ENCODE measurements around the gene RGS13. TPM values are rescaled to one million over a fixed set of nuclear protein-coding genes. Genes with fewer than 3 reads are reported as not detected.
"Not testable (repeated sequence)": the region's sequence is repeated elsewhere in the genome, so short reads cannot be mapped to it uniquely, and the experiment has no call there.

RGS13 gene
- total and polyA plus RNA-seq, 5 donors from 2014 or later, result 0.32 TPM; not detected in 4

GRCh38 chr1:192660613-192661012 is 24.7 kb downstream of the RGS13 start:
- H3K4me3 ChIP-seq (ENCODE audit: low read depth, low read length), result no peak overlapping the region
- no peak for ATAC-seq (ENCODE audit: low read depth in 2 of 2)
- no peak overlapping the region for H3K4me3 Mint-ChIP-seq
- no peak overlapping the region for H3K27ac ChIP-seq (ENCODE audit: insufficient read depth, low read length, poor library complexity, severe bottlenecking)
- H3K9me3 ChIP-seq (ENCODE audit: control insufficient read depth in 2 of 2, low read length in 2 of 2), result no peaks in the 10 kb centered on the region
- H3K27me3 ChIP-seq (ENCODE audit: control insufficient read depth, insufficient read depth, low read length), result no peaks in the 10 kb centered on the region
- H3K9me3 Mint-ChIP-seq, result peaks cover 0 to 6% (median 2%) of the 10 kb centered on the region in 7 donors
- H3K36me3 ChIP-seq (ENCODE audit: control insufficient read depth, insufficient read depth, low read length), result no peaks in the 10 kb centered on the region
- no peaks in the 10 kb centered on the region for H3K4me1 Mint-ChIP-seq
- no peaks in the 10 kb centered on the region for H3K4me1 ChIP-seq (ENCODE audit: control insufficient read depth, insufficient read depth, low read length, poor library complexity, severe bottlenecking)
- DNase-seq, result no peak
- H3K27ac Mint-ChIP-seq, result no peak overlapping the region
- no peaks in the 10 kb centered on the region for H3K27me3 Mint-ChIP-seq
- no peaks in the 10 kb centered on the region for H3K36me3 Mint-ChIP-seq

GRCh38 chr1:192668409-192668983 is 32.5 kb downstream of the RGS13 start:
- no peaks in the 10 kb centered on the region for H3K4me1 Mint-ChIP-seq
- H3K27ac ChIP-seq (ENCODE audit: insufficient read depth, low read length, poor library complexity, severe bottlenecking), result no peak overlapping the region
- no peak overlapping the region for H3K4me3 Mint-ChIP-seq
- H3K4me1 ChIP-seq (ENCODE audit: control insufficient read depth, insufficient read depth, low read length, poor library complexity, severe bottlenecking), result no peaks in the 10 kb centered on the region
- no peak overlapping the region for H3K4me3 ChIP-seq (ENCODE audit: low read depth, low read length)
- H3K27me3 ChIP-seq (ENCODE audit: control insufficient read depth, insufficient read depth, low read length), result peaks cover 3% of the 10 kb centered on the region
- H3K36me3 ChIP-seq (ENCODE audit: control insufficient read depth, insufficient read depth, low read length), result no peaks in the 10 kb centered on the region
- H3K27me3 Mint-ChIP-seq, result peaks cover 19% of the 10 kb centered on the region
- H3K9me3 ChIP-seq (ENCODE audit: control insufficient read depth in 2 of 2, low read length in 2 of 2), result no peaks in the 10 kb centered on the region
- H3K36me3 Mint-ChIP-seq, result no peaks in the 10 kb centered on the region
- DNase-seq (no peak), ATAC-seq (ENCODE audit: low read depth in 2 of 2) (no peak)
- H3K9me3 Mint-ChIP-seq, result peaks cover 0 to 9% (median 2%) of the 10 kb centered on the region in 7 donors
- no peak overlapping the region for H3K27ac Mint-ChIP-seq

- Histone ChIP-seq H3K9me3 (ENCODE audit: control insufficient read depth in 2 of 2, low read length in 2 of 2) (no peaks in the 10 kb centered on the region), H3K4me3 (ENCODE audit: low read depth, low read length) (no peak overlapping the region), H3K36me3 (ENCODE audit: control insufficient read depth, insufficient read depth, low read length) (no peaks in the 10 kb centered on the region), H3K27me3 (ENCODE audit: control insufficient read depth, insufficient read depth, low read length) (peaks cover 3% of the 10 kb centered on the region), H3K27ac (ENCODE audit: insufficient read depth, low read length, poor library complexity, severe bottlenecking) (no peak overlapping the region), H3K4me1 (ENCODE audit: control insufficient read depth, insufficient read depth, low read length, poor library complexity, severe bottlenecking) (no peaks in the 10 kb centered on the region)
- H3K4me1 Mint-ChIP-seq, result no peaks in the 10 kb centered on the region
- ATAC-seq (ENCODE audit: low read depth in 2 of 2), result no peak
- H3K9me3 Mint-ChIP-seq, result peaks cover 0 to 8% (median 2%) of the 10 kb centered on the region in 7 donors
- H3K4me3 Mint-ChIP-seq, result no peak overlapping the region
- peaks cover 19% of the 10 kb centered on the region for H3K27me3 Mint-ChIP-seq
- H3K36me3 Mint-ChIP-seq, result no peaks in the 10 kb centered on the region
- no peak overlapping the region for H3K27ac Mint-ChIP-seq
- DNase-seq, result no peak
Measured at GRCh38 chr1:192669174-192669573, 33.2 kb downstream of the RGS13 start.

- Histone ChIP-seq H3K36me3 (ENCODE audit: control insufficient read depth, insufficient read depth, low read length) (no peaks in the 10 kb centered on the region), H3K4me3 (ENCODE audit: low read depth, low read length) (no peak overlapping the region), H3K27me3 (ENCODE audit: control insufficient read depth, insufficient read depth, low read length) (peaks cover 3% of the 10 kb centered on the region), H3K4me1 (ENCODE audit: control insufficient read depth, insufficient read depth, low read length, poor library complexity, severe bottlenecking) (no peaks in the 10 kb centered on the region), H3K9me3 (ENCODE audit: control insufficient read depth in 2 of 2, low read length in 2 of 2) (no peaks in the 10 kb centered on the region), H3K27ac (ENCODE audit: insufficient read depth, low read length, poor library complexity, severe bottlenecking) (no peak overlapping the region)
- H3K9me3 Mint-ChIP-seq, result peaks cover 0 to 1% (median 0%) of the 10 kb centered on the region in 7 donors
- no peak for ATAC-seq (ENCODE audit: low read depth in 2 of 2)
- no peak overlapping the region for H3K27ac Mint-ChIP-seq
- no peaks in the 10 kb centered on the region for H3K36me3 Mint-ChIP-seq
- peaks cover 0 to 4% (median 0%) of the 10 kb centered on the region in 4 donors for H3K4me1 Mint-ChIP-seq
- H3K27me3 Mint-ChIP-seq, result peaks cover 8% of the 10 kb centered on the region
- no peak overlapping the region for H3K4me3 Mint-ChIP-seq
- DNase-seq, result no peak
Measured at GRCh38 chr1:192675716-192676115, 39.8 kb downstream of the RGS13 start.

- H3K27me3 Mint-ChIP-seq, result peaks cover 4% of the 10 kb centered on the region
- ATAC-seq (ENCODE audit: low read depth in 2 of 2), result no peak
- no peaks in the 10 kb centered on the region for H3K36me3 ChIP-seq (ENCODE audit: control insufficient read depth, insufficient read depth, low read length)
- H3K27me3 ChIP-seq (ENCODE audit: control insufficient read depth, insufficient read depth, low read length), result no peaks in the 10 kb centered on the region
- H3K27ac ChIP-seq (ENCODE audit: insufficient read depth, low read length, poor library complexity, severe bottlenecking), result no peak overlapping the region
- no peaks in the 10 kb centered on the region for H3K4me1 ChIP-seq (ENCODE audit: control insufficient read depth, insufficient read depth, low read length, poor library complexity, severe bottlenecking)
- H3K4me3 Mint-ChIP-seq, result no peak overlapping the region
- H3K27ac Mint-ChIP-seq, result no peak overlapping the region
- H3K36me3 Mint-ChIP-seq, result no peaks in the 10 kb centered on the region
- peaks cover 0 to 3% (median 0%) of the 10 kb centered on the region in 7 donors for H3K9me3 Mint-ChIP-seq
- peaks cover 0 to 4% (median 0%) of the 10 kb centered on the region in 4 donors for H3K4me1 Mint-ChIP-seq
- no peak overlapping the region for H3K4me3 ChIP-seq (ENCODE audit: low read depth, low read length)
- no peak for DNase-seq
- H3K9me3 ChIP-seq (ENCODE audit: control insufficient read depth in 2 of 2, low read length in 2 of 2), result no peaks in the 10 kb centered on the region
Measured at GRCh38 chr1:192678099-192678498, 42.2 kb downstream of the RGS13 start.

- Mint-ChIP-seq H3K36me3 (no peaks in the 10 kb centered on the region), H3K27ac (no peak overlapping the region), H3K27me3 (no peaks in the 10 kb centered on the region), H3K4me1 (no peaks in the 10 kb centered on the region), H3K4me3 (no peak overlapping the region), H3K9me3 (peaks cover 0 to 8% (median 3%) of the 10 kb centered on the region in 7 donors)
- Histone ChIP-seq H3K4me1 (ENCODE audit: control insufficient read depth, insufficient read depth, low read length, poor library complexity, severe bottlenecking) (no peaks in the 10 kb centered on the region), H3K4me3 (ENCODE audit: low read depth, low read length) (no peak overlapping the region), H3K9me3 (ENCODE audit: control insufficient read depth in 2 of 2, low read length in 2 of 2) (no peaks in the 10 kb centered on the region), H3K27ac (ENCODE audit: insufficient read depth, low read length, poor library complexity, severe bottlenecking) (no peak overlapping the region), H3K36me3 (ENCODE audit: control insufficient read depth, insufficient read depth, low read length) (no peaks in the 10 kb centered on the region), H3K27me3 (ENCODE audit: control insufficient read depth, insufficient read depth, low read length) (no peaks in the 10 kb centered on the region)
- no peak for DNase-seq
- ATAC-seq (ENCODE audit: low read depth in 2 of 2), result no peak
Measured at GRCh38 chr1:192682335-192682734, 46.4 kb downstream of the RGS13 start.

- not testable (repeated sequence) for H3K4me3 Mint-ChIP-seq; H3K36me3 Mint-ChIP-seq; H3K9me3 Mint-ChIP-seq; H3K9me3 ChIP-seq (ENCODE audit: control insufficient read depth in 2 of 2, low read length in 2 of 2); H3K4me1 ChIP-seq (ENCODE audit: control insufficient read depth, insufficient read depth, low read length, poor library complexity, severe bottlenecking); H3K27ac ChIP-seq (ENCODE audit: insufficient read depth, low read length, poor library complexity, severe bottlenecking); H3K4me3 ChIP-seq (ENCODE audit: low read depth, low read length); H3K27me3 Mint-ChIP-seq; H3K4me1 Mint-ChIP-seq; H3K36me3 ChIP-seq (ENCODE audit: control insufficient read depth, insufficient read depth, low read length); H3K27ac Mint-ChIP-seq; DNase-seq; H3K27me3 ChIP-seq (ENCODE audit: control insufficient read depth, insufficient read depth, low read length); ATAC-seq (ENCODE audit: low read depth in 2 of 2)
Measured at GRCh38 chr1:192683081-192683480, 47.1 kb downstream of the RGS13 start.

- H3K27me3 ChIP-seq (ENCODE audit: control insufficient read depth, insufficient read depth, low read length), result no peaks in the 10 kb centered on the region
- H3K27ac ChIP-seq (ENCODE audit: insufficient read depth, low read length, poor library complexity, severe bottlenecking), result no peak overlapping the region
- no peaks in the 10 kb centered on the region for H3K36me3 ChIP-seq (ENCODE audit: control insufficient read depth, insufficient read depth, low read length)
- H3K36me3 Mint-ChIP-seq, result no peaks in the 10 kb centered on the region
- DNase-seq (no peak), ATAC-seq (ENCODE audit: low read depth in 2 of 2) (no peak)
- H3K4me1 Mint-ChIP-seq, result peaks cover 0 to 3% (median 0%) of the 10 kb centered on the region in 4 donors
- H3K27ac Mint-ChIP-seq, result no peak overlapping the region
- peaks cover 0 to 10% (median 5%) of the 10 kb centered on the region in 7 donors for H3K9me3 Mint-ChIP-seq
- no peaks in the 10 kb centered on the region for H3K4me1 ChIP-seq (ENCODE audit: control insufficient read depth, insufficient read depth, low read length, poor library complexity, severe bottlenecking)
- no peak overlapping the region for H3K4me3 ChIP-seq (ENCODE audit: low read depth, low read length)
- no peak overlapping the region for H3K4me3 Mint-ChIP-seq
- peaks cover 8% of the 10 kb centered on the region for H3K27me3 Mint-ChIP-seq
- H3K9me3 ChIP-seq (ENCODE audit: control insufficient read depth in 2 of 2, low read length in 2 of 2), result peaks cover 0 to 2% of the 10 kb centered on the region in 2 experiments
Measured at GRCh38 chr1:192689459-192689858, 53.5 kb downstream of the RGS13 start.

All from CD4-positive, CD25-positive, alpha-beta regulatory T cell (primary cell).